ENCODE data around the gene CRHBP.
A peak's percentile ranks its signal among the peaks of the same experiment; 100 is the strongest.

The CRHBP gene

GRCh38 chr5:77015938-77016569 is 63.2 kb downstream of the CRHBP start:
- peak; percentile 20 for DNase-seq (ENCODE audit: low spot score)

- DNase-seq (ENCODE audit: low spot score), result no peak
Observed at GRCh38 chr5:77016962-77017361, 64.1 kb downstream of the CRHBP start.

GRCh38 chr5:77017668-77018067 is 64.8 kb downstream of the CRHBP start:
- DNase-seq (ENCODE audit: low spot score), result no peak

Measured in COLO829 (cell line).